ENCODE data around the gene OR8H1. TPM values are rescaled to one million over a fixed set of nuclear protein-coding genes. Genes with fewer than 3 reads are reported as not detected.

The OR8H1 gene
- not detected in 2 replicates for total RNA-seq

GRCh38 chr11:56292154-56292553 lies at the start of gene OR8H1:
Gene OR8H1 (minus strand): TSS chr11:56292254. CDS start chr11:56291062, 1,192 bp downstream.

GRCh38 chr11:56314844-56315243 lies 22.8 kb upstream of the OR8H1 start, which contains the start of gene OR8K3:
Gene OR8K3 (plus strand): TSS chr11:56315144. CDS start chr11:56318307, 3,163 bp downstream.

GRCh38 chr11:56273854-56274253 lies 18.2 kb downstream of the OR8H1 start, which contains the start of gene OR5T1:
Gene OR5T1 (plus strand): TSS chr11:56274154. CDS start chr11:56275639, 1,485 bp downstream.

GRCh38 chr11:56251954-56252353 lies 40.1 kb downstream of the OR8H1 start, which contains the start of gene OR5T3:
Gene OR5T3 (plus strand): TSS chr11:56252254. CDS start chr11:56252254, 0 bp downstream.

Other genes starting within 250 kb of the OR8H1 start
- gene OR8I2, start 198.9 kb downstream of the OR8H1 start, total RNA-seq, result not detected in 2 replicates
- gene OR8H2, start 188.6 kb downstream of the OR8H1 start, total RNA-seq, result not detected in 2 replicates
- not detected in 2 replicates for gene OR8H3, start 169.9 kb downstream of the OR8H1 start, total RNA-seq
- gene OR8J3, start 152.1 kb downstream of the OR8H1 start, total RNA-seq, result not detected in 2 replicates
- not detected in 2 replicates for gene OR8K5, start 131.9 kb downstream of the OR8H1 start, total RNA-seq
- gene OR5J2, start 115.6 kb downstream of the OR8H1 start, total RNA-seq, result not detected in 2 replicates
- not detected in 2 replicates for gene OR5T2, start 58.0 kb downstream of the OR8H1 start, total RNA-seq
- not detected in 2 replicates for gene OR5T3, start 40.0 kb downstream of the OR8H1 start, total RNA-seq
- gene OR5T1, start 18.1 kb downstream of the OR8H1 start, total RNA-seq, result not detected in 2 replicates
- gene OR8K3, start 22.9 kb upstream of the OR8H1 start, total RNA-seq, result not detected in 2 replicates
- not detected in 2 replicates for gene OR8K1, start 53.8 kb upstream of the OR8H1 start, total RNA-seq
- gene OR8J1, start 62.0 kb upstream of the OR8H1 start, total RNA-seq, result not detected in 2 replicates
- not detected in 2 replicates for gene OR8U1, start 83.4 kb upstream of the OR8H1 start, total RNA-seq
- gene OR5AL1, start 120.4 kb upstream of the OR8H1 start, total RNA-seq, result not detected in 2 replicates
- not detected in 2 replicates for gene OR5M3, start 181.1 kb upstream of the OR8H1 start, total RNA-seq
- gene OR5M8, start 199.1 kb upstream of the OR8H1 start, total RNA-seq, result not detected in 2 replicates